Measurements from ENCODE around the gene LGMN. TPM values are rescaled to one million over a fixed set of nuclear protein-coding genes. Genes with fewer than 3 reads are reported as not detected.
A peak's percentile ranks its signal among the peaks of the same experiment; 100 is the strongest.

The LGMN gene
- polyA plus RNA-seq, 3 donors = 1.7 to 3.3 (median 2.9) TPM

- Histone ChIP-seq H4K20me1 (ENCODE audit: insufficient read depth, low read length) (no peaks in the 10 kb centered on the region), H2AFZ (ENCODE audit: insufficient read depth, low read depth, low read length, poor library complexity, severe bottlenecking) (no peak overlapping the region), H3K79me2 (ENCODE audit: insufficient read depth, low read length) (no peaks in the 10 kb centered on the region), H3K27me3 (ENCODE audit: control insufficient read depth in 2 of 2, insufficient read depth in 2 of 2, low read length in 2 of 2) (no peaks in the 10 kb centered on the region), H3K27ac (ENCODE audit: low read depth in 1 of 2, low read length in 2 of 2) (peak overlapping the region in 1 of 2 donors; percentile 82), H3K4me3 (replicated peaks in 1 of 3; ENCODE audit: low read depth in 2 of 3, low read length in 3 of 3) (peak overlapping the region in 1 of 3 experiments; percentile 50), H3K36me3 (replicated peaks in 1 of 2; ENCODE audit: control insufficient read depth in 1 of 2, insufficient read depth in 2 of 2, low read length in 2 of 2) (no peaks in the 10 kb centered on the region), H3K9me3 (replicated peaks in 1 of 2; ENCODE audit: control insufficient read depth in 1 of 2, insufficient read depth in 1 of 2, low read length in 2 of 2) (peaks cover 14 to 24% of the 10 kb centered on the region in 2 donors), H3K9ac (ENCODE audit: insufficient read depth, low read length, poor library complexity, severe bottlenecking) (peak overlapping the region; percentile 9), H3K4me1 (ENCODE audit: control insufficient read depth in 1 of 2, insufficient read depth in 2 of 2, low read length in 2 of 2) (peaks cover 4 to 26% of the 10 kb centered on the region in 2 donors), H3K4me2 (replicated peaks; ENCODE audit: extremely low read depth, low read length, poor library complexity, severe bottlenecking) (peak overlapping the region; percentile 56)
- peak; percentile 61 to 78 (median 72) for DNase-seq
- Mint-ChIP-seq H3K4me1 (peaks cover 24% of the 10 kb centered on the region), H3K36me3 (peaks cover 0 to 11% of the 10 kb centered on the region in 2 donors), H3K27ac (peak overlapping the region; percentile 48 to 89 (median 76)), H3K27me3 (ENCODE audit: low read depth in 3 of 3) (peaks cover 0 to 3% (median 0%) of the 10 kb centered on the region in 3 donors), H3K9me3 (peaks cover 12 to 36% (median 25%) of the 10 kb centered on the region in 7 donors), H3K4me3 (peak overlapping the region in 1 of 2 donors; percentile 40)
- no peak for TF ChIP-seq CTCF (IDR thresholded peaks at IDR 0.05)
- intact Hi-C loops (cut with micrococcal nuclease) = loop anchor here in 1 of 2 donors (5.0 kb wide), 1 partner anchor 39 kb away; the partner anchor contains the start of gene LGMN
- WGBS (ENCODE audit: insufficient coverage) = 43% methylated on average over 5 of the region's 6 CpGs
Measured at GRCh38 chr14:92785667-92786426, 37.4 kb upstream of the LGMN start.

DNA sequence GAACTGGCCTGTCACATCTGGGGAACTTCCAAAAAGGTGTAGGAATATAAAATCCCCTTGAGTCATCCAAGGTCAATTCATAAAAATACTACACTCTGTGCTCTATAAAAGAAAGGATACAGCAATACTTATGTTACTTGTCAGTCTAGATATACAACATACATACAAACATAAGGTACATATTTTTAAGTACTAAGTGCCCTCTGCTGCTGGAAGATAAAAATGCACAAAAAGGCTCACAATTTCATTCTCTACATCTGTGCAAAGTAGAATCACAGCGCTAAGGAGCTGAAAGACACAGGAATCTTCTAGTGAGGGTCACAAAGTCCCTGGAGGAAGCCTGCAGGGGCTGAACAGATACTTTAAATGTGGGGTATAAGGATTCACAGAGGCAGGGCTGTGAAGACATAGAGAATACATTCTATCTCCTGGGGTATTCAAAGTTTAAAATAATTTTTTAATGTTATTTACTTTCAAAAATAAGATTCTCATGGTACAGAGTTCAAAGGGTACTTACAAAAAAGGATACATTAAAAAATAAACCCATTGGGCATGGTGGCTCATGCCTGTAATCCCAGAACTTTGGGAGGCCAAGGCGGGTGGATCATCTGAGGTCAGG is 35.5 kb upstream of the LGMN start:
- Histone ChIP-seq H3K9ac (ENCODE audit: insufficient read depth, low read length, poor library complexity, severe bottlenecking) (no peak overlapping the region), H3K4me2 (replicated peaks; ENCODE audit: extremely low read depth, low read length, poor library complexity, severe bottlenecking) (no peak overlapping the region), H3K4me3 (replicated peaks in 1 of 3; ENCODE audit: low read depth in 2 of 3, low read length in 3 of 3) (no peak overlapping the region), H3K79me2 (ENCODE audit: insufficient read depth, low read length) (no peaks in the 10 kb centered on the region), H3K27ac (ENCODE audit: low read depth in 1 of 2, low read length in 2 of 2) (no peak overlapping the region), H4K20me1 (ENCODE audit: insufficient read depth, low read length) (no peaks in the 10 kb centered on the region), H3K4me1 (ENCODE audit: control insufficient read depth in 1 of 2, insufficient read depth in 2 of 2, low read length in 2 of 2) (peaks cover 13 to 45% of the 10 kb centered on the region in 2 donors), H3K36me3 (replicated peaks in 1 of 2; ENCODE audit: control insufficient read depth in 1 of 2, insufficient read depth in 2 of 2, low read length in 2 of 2) (no peaks in the 10 kb centered on the region), H3K27me3 (ENCODE audit: control insufficient read depth in 2 of 2, insufficient read depth in 2 of 2, low read length in 2 of 2) (no peaks in the 10 kb centered on the region), H2AFZ (ENCODE audit: insufficient read depth, low read depth, low read length, poor library complexity, severe bottlenecking) (no peak overlapping the region), H3K9me3 (replicated peaks in 1 of 2; ENCODE audit: control insufficient read depth in 1 of 2, insufficient read depth in 1 of 2, low read length in 2 of 2) (peaks cover 5 to 7% of the 10 kb centered on the region in 2 donors)
- DNase-seq = peak; percentile 37 to 61 (median 52)
- Mint-ChIP-seq H3K4me1 (peaks cover 40% of the 10 kb centered on the region), H3K4me3 (no peak overlapping the region), H3K36me3 (no peaks in the 10 kb centered on the region), H3K27me3 (ENCODE audit: low read depth in 3 of 3) (peaks cover 0 to 4% (median 2%) of the 10 kb centered on the region in 3 donors), H3K9me3 (peaks cover 0 to 16% (median 7%) of the 10 kb centered on the region in 7 donors), H3K27ac (no peak overlapping the region)
- intact Hi-C loops (cut with micrococcal nuclease) = loop anchor here (2.0 to 5.0 kb wide), 2 partner anchors 69 to 72 kb away; no protein-coding TSS in a partner anchor
- TF ChIP-seq CTCF (IDR thresholded peaks at IDR 0.05) = peak; percentile 75
- no CpG with 5 or more reads among the region's 2 CpGs for WGBS (ENCODE audit: insufficient coverage)
